K562 (cell line): ENCODE measurements around the gene SH2D4B. TPM values are rescaled to one million over a fixed set of nuclear protein-coding genes. Genes with fewer than 3 reads are reported as not detected.

Source experiments
- ASH1L ChIP-seq: fragments of 450-650 bp; IDR thresholded peaks from 2 replicates; pipeline ENCODE4 v1.6.1; 2018; ENCODE audit warnings: borderline replicate concordance, mild to moderate bottlenecking, low read depth; ENCODE audit not compliant: partially characterized antibody
- DDX20 ChIP-seq: fragments of 450-650 bp; IDR thresholded peaks from 2 replicates; pipeline ENCODE4 v1.6.1; 2016; ENCODE audit warnings: missing genetic modification characterization, low read depth, mild to moderate bottlenecking, missing compliant biosample characterization, moderate library complexity
- DPF2 ChIP-seq: fragments of 450-650 bp; IDR thresholded peaks from 2 replicates; pipeline ENCODE4 v1.6.1; 2016
- E2F3 ChIP-seq: fragments of 250-450 bp; sonication (Bioruptor Pico); IDR thresholded peaks from 2 replicates; pipeline ENCODE4 v1.4.0; 2020; ENCODE audit warnings: mild to moderate bottlenecking
- FOXJ2 ChIP-seq: fragments of 200-800 bp; sonication (Bioruptor generic); IDR thresholded peaks from 2 replicates; pipeline ENCODE4 v1.6.1; 2016; ENCODE audit warnings: missing genetic modification characterization, missing compliant biosample characterization
- GABPA ChIP-seq: fragments of 200-800 bp; sonication (Bioruptor generic); conservative IDR thresholded peaks from 2 replicates; pipeline ENCODE4 v1.6.1; 2016; ENCODE audit warnings: low read depth, missing genetic modification characterization, missing compliant biosample characterization
- HMGN3 ChIP-seq: IDR thresholded peaks from 2 replicates; pipeline ENCODE4 v1.6.1; 2011; ENCODE audit warnings: borderline replicate concordance, low read depth, mild to moderate bottlenecking, mixed read lengths, low read length; ENCODE audit not compliant: insufficient read length; ENCODE audit errors: extremely low read depth
- KAT8 ChIP-seq: fragments of 450-650 bp; IDR thresholded peaks from 2 replicates; pipeline ENCODE4 v1.6.1; 2016; ENCODE audit warnings: low read depth, mild to moderate bottlenecking
- MAX ChIP-seq: sonication (generic); formaldehyde crosslinking; IDR thresholded peaks from 2 replicates; pipeline ENCODE4 v1.9.0; 2022; ENCODE audit warnings: mild to moderate bottlenecking, missing genetic modification reagents
- MEIS2 ChIP-seq: fragments of 450-650 bp; IDR thresholded peaks from 2 replicates; pipeline ENCODE4 v1.6.1; 2014; ENCODE audit warnings: mild to moderate bottlenecking; ENCODE audit not compliant: partially characterized antibody
- NFXL1 ChIP-seq: fragments of 450-650 bp; formaldehyde crosslinking; IDR thresholded peaks from 2 replicates; pipeline ENCODE4 v1.4.0; 2021; ENCODE audit warnings: mild to moderate bottlenecking
- PTRF ChIP-seq: fragments of 450-650 bp; IDR thresholded peaks from 2 replicates; pipeline ENCODE4 v1.6.1; 2016; ENCODE audit warnings: mild to moderate bottlenecking, missing genetic modification characterization, missing compliant biosample characterization
- RBM39 ChIP-seq: fragments of 200-400 bp; formaldehyde crosslinking; optimal IDR thresholded peaks from 2 replicates; pipeline ENCODE3; 2018; ENCODE audit warnings: low read depth, low read length
- RNF2 ChIP-seq: sonication (generic); IDR thresholded peaks from 2 replicates; pipeline ENCODE4 v1.6.1; 2016
- SLC30A9 ChIP-seq: fragments of 250-450 bp; sonication (Bioruptor Pico); IDR thresholded peaks from 2 replicates; pipeline ENCODE4 v1.8.0; 2022; ENCODE audit warnings: mild to moderate bottlenecking, moderate library complexity
- TAL1 ChIP-seq: fragments of 450-650 bp; IDR thresholded peaks from 2 replicates; pipeline ENCODE4 v1.6.1; 2016; ENCODE audit warnings: mild to moderate bottlenecking
- THRB ChIP-seq: fragments of 450-650 bp; formaldehyde crosslinking; conservative IDR thresholded peaks from 2 replicates; pipeline ENCODE4 v1.4.0; 2022; ENCODE audit warnings: mild to moderate bottlenecking, missing genetic modification characterization
- TSC22D4 ChIP-seq: fragments of 450-650 bp; IDR thresholded peaks from 2 replicates; pipeline ENCODE4 v1.6.1; 2016; ENCODE audit warnings: missing genetic modification characterization, missing biosample characterization, control low read depth
- ZNF134 ChIP-seq: fragments of 250-450 bp; sonication (Bioruptor Pico); conservative IDR thresholded peaks from 2 replicates; pipeline ENCODE4 v1.4.0; 2020
- polyA plus RNA-seq, 8 experiments: library from polyadenylated mRNA; depleted of rRNA in 4 of 8; stranded (reverse) in 5 of 8; unstranded in 3 of 8; fragments of >200 nt; fragmentation: Nextera tagmentation in 2 of 8; fragmentation: Illumina TruSeq in 1 of 8; extraction: Ambion mirVana in 2 of 8; extraction: Trizol in 1 of 8; gene quantifications; 2 replicates each; pipeline versions ENCODE4 v1.2.1 to v1.2.3, GENCODE V29; 2011 to 2014; ENCODE audit warnings: inconsistent platforms in 1 of 8, missing spikeins in 1 of 8
- total RNA-seq, 7 experiments: library from RNA; depleted of rRNA in 6 of 7; stranded (reverse); fragments of >200 nt in 6 of 7; fragmentation: Illumina TruSeq in 2 of 7; extraction: Trizol in 2 of 7; gene quantifications; 2 replicates each; pipeline versions ENCODE4 v1.2.1 to v1.2.3, GENCODE V29; 2011 to 2021; ENCODE audit warnings: low replicate concordance in 1 of 7
- TF ChIP-seq, protein P1 (sequence below): sonication (generic); formaldehyde crosslinking; IDR thresholded peaks from 2 replicates; pipeline ENCODE4 v1.8.0; 2022; ENCODE audit warnings: missing genetic modification reagents, mild to moderate bottlenecking, borderline replicate concordance
- TF ChIP-seq, protein P2 (sequence below): sonication (generic); IDR thresholded peaks from 2 replicates; pipeline ENCODE4 v1.6.1; 2016
- TF ChIP-seq, protein P3 (sequence below): sonication (generic); formaldehyde crosslinking; IDR thresholded peaks from 2 replicates; pipeline ENCODE4 v1.9.0; 2022; ENCODE audit warnings: mild to moderate bottlenecking, missing genetic modification reagents

SH2D4B gene
- total and polyA plus RNA-seq, 9 of the 15 experiments (the other 6 are each of a cell fraction or from before 2014, with no cell fraction given) = 0.03 to 0.14 (median 0.04) TPM; not detected in 4

- TF ChIP-seq TAL1 (0 out of 2 replicates have a peak, but pooled peaks have one; percentile 17), ZNF134 (CRISPR knock-in tag) (no peak), RNF2 (no peak), DDX20 (no peak), MEIS2 (peak; percentile 55), KAT8 (no peak), MAX (no peak), ASH1L (no peak), TSC22D4 (no peak), FOXJ2 (0 out of 2 replicates have a peak, but pooled peaks have one; percentile 25), DPF2 (peak; percentile 25; the same call in 1 of the 2 replicates), THRB (CRISPR knock-in tag) (no peak), E2F3 (CRISPR knock-in tag) (no peak), HMGN3 (no peak), GABPA (peak; percentile 36), NFXL1 (CRISPR knock-in tag) (no peak), SLC30A9 (no peak), RBM39 (no peak), PTRF (tag) (no peak)
- TF ChIP-seq, protein P1, sequence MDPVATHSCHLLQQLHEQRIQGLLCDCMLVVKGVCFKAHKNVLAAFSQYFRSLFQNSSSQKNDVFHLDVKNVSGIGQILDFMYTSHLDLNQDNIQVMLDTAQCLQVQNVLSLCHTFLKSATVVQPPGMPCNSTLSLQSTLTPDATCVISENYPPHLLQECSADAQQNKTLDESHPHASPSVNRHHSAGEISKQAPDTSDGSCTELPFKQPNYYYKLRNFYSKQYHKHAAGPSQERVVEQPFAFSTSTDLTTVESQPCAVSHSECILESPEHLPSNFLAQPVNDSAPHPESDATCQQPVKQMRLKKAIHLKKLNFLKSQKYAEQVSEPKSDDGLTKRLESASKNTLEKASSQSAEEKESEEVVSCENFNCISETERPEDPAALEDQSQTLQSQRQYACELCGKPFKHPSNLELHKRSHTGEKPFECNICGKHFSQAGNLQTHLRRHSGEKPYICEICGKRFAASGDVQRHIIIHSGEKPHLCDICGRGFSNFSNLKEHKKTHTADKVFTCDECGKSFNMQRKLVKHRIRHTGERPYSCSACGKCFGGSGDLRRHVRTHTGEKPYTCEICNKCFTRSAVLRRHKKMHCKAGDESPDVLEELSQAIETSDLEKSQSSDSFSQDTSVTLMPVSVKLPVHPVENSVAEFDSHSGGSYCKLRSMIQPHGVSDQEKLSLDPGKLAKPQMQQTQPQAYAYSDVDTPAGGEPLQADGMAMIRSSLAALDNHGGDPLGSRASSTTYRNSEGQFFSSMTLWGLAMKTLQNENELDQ (CRISPR knock-in tag) = no peak
- TF ChIP-seq, protein P2, sequence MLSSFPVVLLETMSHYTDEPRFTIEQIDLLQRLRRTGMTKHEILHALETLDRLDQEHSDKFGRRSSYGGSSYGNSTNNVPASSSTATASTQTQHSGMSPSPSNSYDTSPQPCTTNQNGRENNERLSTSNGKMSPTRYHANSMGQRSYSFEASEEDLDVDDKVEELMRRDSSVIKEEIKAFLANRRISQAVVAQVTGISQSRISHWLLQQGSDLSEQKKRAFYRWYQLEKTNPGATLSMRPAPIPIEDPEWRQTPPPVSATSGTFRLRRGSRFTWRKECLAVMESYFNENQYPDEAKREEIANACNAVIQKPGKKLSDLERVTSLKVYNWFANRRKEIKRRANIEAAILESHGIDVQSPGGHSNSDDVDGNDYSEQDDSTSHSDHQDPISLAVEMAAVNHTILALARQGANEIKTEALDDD = no peak
- TF ChIP-seq, protein P3, sequence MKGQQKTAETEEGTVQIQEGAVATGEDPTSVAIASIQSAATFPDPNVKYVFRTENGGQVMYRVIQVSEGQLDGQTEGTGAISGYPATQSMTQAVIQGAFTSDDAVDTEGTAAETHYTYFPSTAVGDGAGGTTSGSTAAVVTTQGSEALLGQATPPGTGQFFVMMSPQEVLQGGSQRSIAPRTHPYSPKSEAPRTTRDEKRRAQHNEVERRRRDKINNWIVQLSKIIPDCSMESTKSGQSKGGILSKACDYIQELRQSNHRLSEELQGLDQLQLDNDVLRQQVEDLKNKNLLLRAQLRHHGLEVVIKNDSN (CRISPR knock-in tag) = no peak
Measured at GRCh38 chr10:80493522-80494051, 44.1 kb upstream of the SH2D4B start (continued).
